Activated CD8-positive, alpha-beta memory T cell treated with anti-CD3 and anti-CD28 coated beads for 36 hours (primary cell): ENCODE data around the gene PRR11. TPM values are rescaled to one million over a fixed set of nuclear protein-coding genes. Genes with fewer than 3 reads are reported as not detected.
"Not testable (repeated sequence)": the region's sequence is repeated elsewhere in the genome, so short reads cannot be mapped to it uniquely, and the experiment has no call there.

ENCODE experiments used
- CTCF ChIA-PET: fragments of 350-600 bp; sonication (Branson Sonifier 250); formaldehyde crosslinking; loops from one replicate; lab custom pipeline; 2021; ENCODE audit warnings: antibody characterized with exemption; lab: Charles Lee
- POLR2A ChIA-PET: fragments of 350-600 bp; sonication (Branson Sonifier 250); formaldehyde crosslinking; loops from one replicate; lab custom pipeline; 2021; ENCODE audit warnings: antibody characterized with exemption; lab: Charles Lee
- total RNA-seq, 2 experiments: library from RNA; stranded (reverse); gene quantifications; one replicate each; pipeline ENCODE4 v1.2.3, GENCODE V29; 2021

PRR11 gene
- total RNA-seq, 2 experiments from 2014 or later: 43.0 to 43.5 TPM

GRCh38 chr17:59185997-59186396 is 30.5 kb downstream of the PRR11 start:
- ChIA-PET CTCF (interaction anchor here (0.7 kb wide), 1 partner anchor 15 kb away, joined by 3 read pairs; no protein-coding TSS in a partner anchor), POLR2A (no interaction called here)

GRCh38 chr17:59186850-59187249 is 31.3 kb downstream of the PRR11 start:
- POLR2A ChIA-PET: no interaction called here
- CTCF ChIA-PET: interaction anchor here (0.7 kb wide), 1 partner anchor 15 kb away, joined by 3 read pairs; no protein-coding TSS in a partner anchor

- POLR2A ChIA-PET: no interaction called here
- CTCF ChIA-PET: no interaction called here
Measured at GRCh38 chr17:59190806-59191205, 35.3 kb downstream of the PRR11 start.

GRCh38 chr17:59193336-59193862 is 37.9 kb downstream of the PRR11 start:
- CTCF ChIA-PET: no interaction called here
- POLR2A ChIA-PET: no interaction called here

- ChIA-PET CTCF (no interaction called here), POLR2A (no interaction called here)
Measured at GRCh38 chr17:59199398-59199797, 43.9 kb downstream of the PRR11 start.

- CTCF ChIA-PET: interaction anchor here (0.6 kb wide), 1 partner anchor 30 kb away, joined by 3 read pairs; no protein-coding TSS in a partner anchor
Measured at GRCh38 chr17:59202320-59202719, 46.8 kb downstream of the PRR11 start.

GRCh38 chr17:59219370-59219769 is 63.8 kb downstream of the PRR11 start:
- POLR2A ChIA-PET: interaction anchor here (0.9 kb wide), 1 partner anchor 8 kb away, joined by 6 read pairs; no protein-coding TSS in a partner anchor
- CTCF ChIA-PET: no interaction called here

More at GRCh38 chr17:59202320-59202719, 46.8 kb downstream of the PRR11 start:
- POLR2A ChIA-PET: no interaction called here

- ChIA-PET CTCF (interaction anchor here (0.5 to 0.8 kb wide), 3 partner anchors 9 to 301 kb away, joined by 3 to 6 read pairs (median 4); no protein-coding TSS in a partner anchor), POLR2A (interaction anchor here (0.9 kb wide), 1 partner anchor 9 kb away, joined by 6 read pairs; no protein-coding TSS in a partner anchor)
Measured at GRCh38 chr17:59219992-59220327, 64.4 kb downstream of the PRR11 start.

GRCh38 chr17:59220328-59221158 is 65.0 kb downstream of the PRR11 start, which contains the start of gene GDPD1:
Gene GDPD1 (plus strand): TSS chr17:59220511. CDS start chr17:59220610, 99 bp downstream.
- POLR2A ChIA-PET: interaction anchor here (0.9 kb wide), 2 partner anchors 9 to 112 kb away, joined by 3 to 6 read pairs; no protein-coding TSS in a partner anchor
- CTCF ChIA-PET: interaction anchor here (0.5 to 0.8 kb wide), 5 partner anchors 10 to 416 kb away, joined by 3 to 6 read pairs (median 4); no protein-coding TSS in a partner anchor

- ChIA-PET POLR2A (interaction anchor here (0.9 to 1.0 kb wide), 2 partner anchors 11 to 111 kb away, joined by 3 read pairs; partner anchors contain the start of gene SMG8), CTCF (interaction anchor here (0.6 to 0.7 kb wide), 2 partner anchors 52 to 416 kb away, joined by 3 to 4 read pairs; no protein-coding TSS in a partner anchor)
Measured at GRCh38 chr17:59221159-59221847, 65.8 kb downstream of the PRR11 start.

GRCh38 chr17:59223813-59224212 is 68.3 kb downstream of the PRR11 start:
- POLR2A ChIA-PET: interaction anchor here (0.6 kb wide), 1 partner anchor 16 kb away, joined by 9 read pairs; no protein-coding TSS in a partner anchor
- CTCF ChIA-PET: no interaction called here

GRCh38 chr17:59228588-59228987 is 73.0 kb downstream of the PRR11 start:
- CTCF ChIA-PET: interaction anchor here (0.6 kb wide), 1 partner anchor 738 kb away, joined by 4 read pairs; no protein-coding TSS in a partner anchor
- POLR2A ChIA-PET: not testable (repeated sequence)

GRCh38 chr17:59230764-59231163 is 75.2 kb downstream of the PRR11 start:
- ChIA-PET CTCF (interaction anchor here (0.7 kb wide), 1 partner anchor 107 kb away, joined by 3 read pairs; no protein-coding TSS in a partner anchor), POLR2A (no interaction called here)

- ChIA-PET POLR2A (no interaction called here), CTCF (no interaction called here)
Measured at GRCh38 chr17:59234631-59235030, 79.1 kb downstream of the PRR11 start.

- ChIA-PET CTCF (no interaction called here), POLR2A (no interaction called here)
Measured at GRCh38 chr17:59238906-59239305, 83.4 kb downstream of the PRR11 start.

GRCh38 chr17:59244081-59244480 is 88.5 kb downstream of the PRR11 start:
- CTCF ChIA-PET: no interaction called here
- POLR2A ChIA-PET: no interaction called here
